Measurements from ENCODE around the gene RHBDL1.

The RHBDL1 gene

GRCh38 chr16:674968-675883 is at the start of gene RHBDL1:
RHBDL1 (plus strand) TSS chr16:675671; CDS start chr16:675791, 120 bp downstream.
- DNase-seq, result no peak

DNA sequence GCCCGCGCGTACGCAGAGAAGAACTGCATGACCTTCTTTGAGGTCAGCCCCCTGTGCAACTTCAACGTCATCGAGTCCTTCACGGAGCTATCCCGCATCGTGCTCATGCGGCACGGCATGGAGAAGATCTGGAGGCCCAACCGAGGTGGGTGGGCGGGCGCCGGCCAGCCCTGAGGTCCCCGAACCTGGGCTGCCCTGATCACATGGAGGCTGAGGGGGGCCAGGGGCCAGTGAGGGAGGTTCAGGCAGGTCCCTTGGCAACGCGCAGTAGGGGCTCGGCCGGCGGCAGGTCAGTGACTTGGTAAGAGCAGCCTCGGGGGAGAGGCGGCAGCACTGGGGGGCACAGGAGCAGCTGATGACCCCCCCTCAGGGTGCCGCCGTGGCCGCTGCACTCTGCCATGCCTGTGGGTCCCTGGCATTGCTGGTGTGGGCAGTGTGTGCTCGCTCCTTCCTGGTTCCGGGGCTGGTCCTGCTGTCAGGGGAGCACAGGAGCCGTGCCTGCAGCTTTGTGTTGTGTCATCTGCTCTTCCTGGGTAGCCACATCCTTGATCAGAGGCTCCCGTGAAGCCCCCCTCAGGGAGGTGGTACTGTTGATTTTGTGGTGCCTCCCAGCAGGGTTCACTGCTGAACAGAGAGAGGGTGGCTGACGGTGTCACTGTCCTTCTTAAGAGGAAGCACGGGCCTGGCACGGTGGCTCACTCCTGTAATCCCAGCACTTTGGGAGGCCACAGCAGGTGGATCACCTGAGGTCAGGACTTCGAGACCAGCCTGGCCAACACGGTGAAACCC is 49.3 kb upstream of the RHBDL1 start:
- no peak for DNase-seq

DNA sequence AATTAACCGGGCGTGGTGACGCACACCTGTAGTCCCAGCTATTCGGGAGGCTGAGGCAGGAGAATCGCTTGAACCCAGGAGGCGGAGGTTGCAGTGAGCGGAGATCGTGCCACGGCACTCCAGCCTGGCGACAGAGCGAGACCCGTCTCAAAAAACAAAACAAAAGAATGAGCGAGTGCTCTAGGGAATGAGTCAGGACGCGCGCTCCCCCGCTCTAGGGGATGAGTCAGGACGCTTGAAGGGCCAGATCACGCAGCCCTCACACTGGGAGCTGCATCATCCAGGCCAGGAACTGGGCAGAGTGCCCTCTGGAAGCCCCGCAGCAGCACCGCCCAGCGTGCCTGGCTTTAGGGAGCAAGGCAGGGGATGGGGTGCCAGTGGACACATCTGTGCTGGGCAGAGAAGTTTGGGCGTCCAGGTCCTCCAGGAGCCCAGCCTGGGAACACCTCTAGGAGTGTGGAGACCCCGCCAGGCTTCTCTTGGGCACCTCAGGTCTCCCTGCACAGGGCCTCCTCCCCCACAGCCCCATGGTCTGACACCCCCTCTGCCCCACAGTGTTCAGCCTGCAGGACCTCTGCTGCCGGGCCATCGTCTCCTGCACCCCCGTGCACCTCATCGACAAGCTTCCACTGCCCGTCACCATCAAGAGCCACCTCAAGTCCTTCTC is 48.6 kb upstream of the RHBDL1 start:
- no peak for DNase-seq

DNA sequence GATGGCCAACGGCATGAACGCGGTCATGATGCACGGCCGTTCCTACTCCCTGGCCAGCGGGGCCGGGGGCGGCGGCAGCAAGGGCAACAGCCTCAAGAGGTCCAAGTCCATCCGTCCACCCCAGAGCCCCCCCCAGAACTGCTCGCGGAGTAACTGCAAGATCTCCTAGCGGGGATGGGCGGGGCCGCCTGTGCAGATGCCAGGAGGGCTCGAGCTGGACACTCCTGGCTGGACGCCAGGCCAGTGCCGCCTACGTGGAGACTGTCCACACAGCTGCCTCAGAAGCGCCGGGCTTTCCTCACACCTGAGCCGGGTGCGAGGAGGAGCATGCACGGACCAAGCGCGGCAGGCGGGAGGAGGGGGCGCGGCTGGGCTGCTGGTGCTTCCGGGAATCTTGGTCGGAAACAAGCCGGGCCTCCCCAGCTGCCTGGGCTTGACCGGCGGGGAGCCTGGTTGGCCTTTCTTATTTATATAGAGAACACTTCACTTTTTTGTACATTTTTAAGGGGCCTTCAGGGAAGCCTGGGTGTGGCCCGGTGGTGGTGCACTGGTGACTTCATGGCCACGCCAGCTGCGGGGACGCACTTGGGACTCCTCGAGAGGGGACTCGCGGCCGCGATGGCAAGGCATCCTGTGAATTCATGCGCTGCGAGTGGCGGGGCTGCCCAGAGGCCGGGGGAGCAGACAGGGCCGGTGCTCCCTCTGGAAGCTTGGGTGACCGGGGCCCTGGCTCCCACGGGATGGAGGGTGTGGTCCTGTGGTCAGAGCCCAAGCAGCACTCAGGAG is 47.8 kb upstream of the RHBDL1 start:
- DNase-seq, result no peak

GRCh38 chr16:628321-629061 is 47.0 kb upstream of the RHBDL1 start:
- no peak for DNase-seq

DNA sequence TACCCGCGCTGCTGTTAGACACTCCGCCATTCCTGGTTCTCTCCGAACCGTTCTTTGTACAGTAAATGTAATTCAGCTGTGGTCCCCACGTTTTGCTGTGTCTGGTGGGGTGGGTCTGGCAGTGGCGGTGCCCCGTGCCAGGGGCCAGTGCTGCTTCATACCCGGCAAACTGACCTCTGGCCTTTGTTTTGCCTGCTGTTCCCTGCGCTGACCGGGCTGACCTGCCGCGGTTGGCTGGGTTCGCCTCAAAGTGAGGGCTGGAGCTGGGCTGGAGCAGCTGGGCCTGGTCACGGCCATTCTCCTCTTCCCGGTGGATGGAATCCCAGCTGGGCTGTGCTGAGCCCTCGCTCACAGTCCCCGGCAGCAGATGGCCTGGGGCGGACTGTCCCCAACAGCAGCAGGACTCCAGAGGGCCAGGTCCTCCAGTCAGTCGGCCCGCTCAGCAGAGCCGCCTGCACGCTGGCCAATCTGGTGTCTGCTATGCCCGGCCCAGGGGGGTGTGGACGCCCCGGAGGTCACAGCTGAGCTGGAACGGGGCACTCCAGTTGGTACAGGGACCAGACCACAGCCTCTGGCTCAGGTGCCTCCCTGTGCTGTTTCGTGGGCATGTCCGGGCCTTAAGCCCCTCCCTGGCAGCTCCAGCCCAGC is 46.2 kb upstream of the RHBDL1 start:
- no peak for DNase-seq

DNA sequence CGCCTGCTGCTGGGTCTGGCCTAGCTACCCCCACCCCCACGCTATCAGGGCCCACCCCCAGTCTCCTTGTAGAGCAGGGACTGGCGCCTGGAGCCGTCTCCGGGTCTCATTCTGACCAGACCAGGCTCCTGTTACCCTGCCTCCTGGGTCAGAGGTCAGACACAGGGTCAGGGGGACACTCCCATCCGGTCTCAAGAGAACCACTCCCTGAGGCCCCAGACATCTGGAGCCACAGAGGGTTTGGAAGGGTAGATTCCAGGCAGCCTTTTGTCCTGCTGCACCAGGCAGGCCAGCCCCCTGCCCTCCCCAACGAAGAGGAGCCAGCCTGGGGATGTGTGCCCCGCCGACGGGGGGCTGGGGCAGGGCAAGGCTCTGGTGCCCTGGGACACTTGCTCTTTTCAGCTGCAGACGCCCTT is 45.6 kb upstream of the RHBDL1 start:
- DNase-seq, result no peak

- no peak for DNase-seq
Measured at GRCh38 chr16:630249-630814, 45.1 kb upstream of the RHBDL1 start.

DNA sequence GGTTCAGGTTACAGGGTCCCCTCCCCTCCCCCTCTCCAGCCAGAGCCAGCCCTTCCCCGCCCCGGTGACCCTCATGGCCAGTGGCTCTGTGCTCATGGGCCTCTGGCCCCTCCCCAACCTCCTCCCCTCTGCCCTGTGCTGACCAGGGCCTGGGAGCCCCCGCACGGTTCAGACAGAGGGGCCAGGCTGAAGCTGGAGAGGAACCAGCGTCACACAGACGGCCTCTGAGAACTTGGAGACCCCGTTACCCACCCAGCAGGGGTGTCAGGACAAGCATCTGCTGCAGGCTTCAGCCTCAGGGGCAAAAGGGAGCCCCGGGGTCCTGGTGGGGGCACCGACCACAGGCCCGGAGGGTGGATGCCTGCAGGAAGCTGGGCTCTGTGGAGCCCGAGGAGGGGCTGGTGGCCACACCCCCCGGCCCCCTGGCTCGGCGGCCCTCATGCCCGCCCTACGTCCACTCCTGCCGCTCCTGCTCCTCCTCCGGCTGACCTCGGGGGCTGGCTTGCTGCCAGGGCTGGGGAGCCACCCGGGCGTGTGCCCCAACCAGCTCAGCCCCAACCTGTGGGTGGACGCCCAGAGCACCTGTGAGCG is 44.6 kb upstream of the RHBDL1 start, which contains the start of gene WFIKKN1:
Gene WFIKKN1, plus strand, starts transcription at position 171 of the 591 bp plus-strand sequence. Its CDS starts 269 bp downstream, at position 440.
- DNase-seq, result no peak

GRCh38 chr16:631808-632358 is 43.6 kb upstream of the RHBDL1 start:
- DNase-seq, result no peak

DNA sequence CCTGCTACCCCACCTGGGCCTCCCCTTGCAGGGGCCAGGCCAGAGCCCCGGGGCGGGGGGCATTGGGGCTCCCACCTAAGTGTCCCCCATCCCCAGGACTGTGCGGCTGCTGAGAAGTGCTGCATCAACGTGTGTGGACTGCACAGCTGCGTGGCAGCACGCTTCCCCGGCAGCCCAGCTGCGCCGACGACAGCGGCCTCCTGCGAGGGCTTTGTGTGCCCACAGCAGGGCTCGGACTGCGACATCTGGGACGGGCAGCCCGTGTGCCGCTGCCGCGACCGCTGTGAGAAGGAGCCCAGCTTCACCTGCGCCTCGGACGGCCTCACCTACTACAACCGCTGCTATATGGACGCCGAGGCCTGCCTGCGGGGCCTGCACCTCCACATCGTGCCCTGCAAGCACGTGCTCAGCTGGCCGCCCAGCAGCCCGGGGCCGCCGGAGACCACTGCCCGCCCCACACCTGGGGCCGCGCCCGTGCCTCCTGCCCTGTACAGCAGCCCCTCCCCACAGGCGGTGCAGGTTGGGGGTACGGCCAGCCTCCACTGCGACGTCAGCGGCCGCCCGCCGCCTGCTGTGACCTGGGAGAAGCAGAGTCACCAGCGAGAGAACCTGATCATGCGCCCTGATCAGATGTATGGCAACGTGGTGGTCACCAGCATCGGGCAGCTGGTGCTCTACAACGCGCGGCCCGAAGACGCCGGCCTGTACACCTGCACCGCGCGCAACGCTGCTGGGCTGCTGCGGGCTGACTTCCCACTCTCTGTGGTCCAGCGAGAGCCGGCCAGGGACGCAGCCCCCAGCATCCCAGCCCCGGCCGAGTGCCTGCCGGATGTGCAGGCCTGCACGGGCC is 42.8 kb upstream of the RHBDL1 start:
- DNase-seq, result no peak

- no peak for DNase-seq
Measured at GRCh38 chr16:633336-634050, 42.0 kb upstream of the RHBDL1 start.

- DNase-seq, result no peak
Measured at GRCh38 chr16:634051-634670, 41.3 kb upstream of the RHBDL1 start.

GRCh38 chr16:634996-635395 is 40.5 kb upstream of the RHBDL1 start:
- no peak for DNase-seq

DNA sequence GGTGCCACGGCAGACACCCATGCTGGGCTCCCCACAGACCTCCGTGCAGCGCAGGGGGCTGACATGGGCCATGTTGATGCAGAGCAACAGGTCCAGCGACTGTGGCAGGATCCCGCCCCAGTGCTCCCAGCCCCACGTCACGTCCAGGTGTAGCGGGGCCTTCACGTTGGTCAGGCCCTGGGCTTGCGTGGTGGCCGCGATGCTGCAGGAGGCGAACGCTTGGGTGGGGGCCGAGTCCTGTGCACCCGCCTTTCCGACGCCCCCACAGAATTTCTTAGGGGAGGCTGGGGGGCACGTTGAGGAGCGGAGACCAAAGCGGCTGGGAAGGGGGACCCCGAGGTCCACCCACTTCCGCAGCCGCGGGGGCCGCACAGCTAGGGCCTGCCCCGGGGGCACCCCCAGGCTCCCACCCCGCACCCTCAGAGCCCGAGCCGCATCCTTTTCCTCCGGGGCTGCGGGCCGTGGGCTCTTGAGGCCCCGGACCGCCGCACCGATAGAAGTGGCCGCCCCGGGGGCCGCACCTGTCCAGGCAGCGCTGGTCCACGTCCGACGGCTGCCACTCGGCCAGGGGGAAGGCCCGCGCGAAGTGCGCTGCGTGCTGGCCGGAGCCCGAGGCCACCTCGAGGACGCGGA is 39.8 kb upstream of the RHBDL1 start:
- DNase-seq, result no peak

GRCh38 chr16:636206-637080 is 39.0 kb upstream of the RHBDL1 start, which contains the start of gene METTL26:
METTL26 (minus strand) TSS chr16:636305; CDS start chr16:636290, 15 bp downstream.
- DNase-seq, result peak; percentile 69
